ENCODE measurements around the gene UNC5CL. TPM values are rescaled to one million over a fixed set of nuclear protein-coding genes. Genes with fewer than 3 reads are reported as not detected.

UNC5CL gene
- total and polyA plus RNA-seq, 2 of the 8 experiments (the other 6 are each of a cell fraction or from before 2014, with no cell fraction given) = 1.3 to 1.7 TPM

GRCh38 chr6:40986921-40987819 is 51.9 kb downstream of the UNC5CL start:
- WGBS, 2 experiments (ENCODE audit: extremely low coverage in 1 of 2, insufficient coverage in 1 of 2, insufficient read length in 1 of 2, insufficient replicate concordance in 2 of 2, low coverage in 1 of 2, low lambda C conversion rate in 2 of 2, missing lambda C conversion rate in 1 of 2) = 91% methylated on average over 8 of the region's 8 CpGs; no CpG with 5 or more reads in 1 of the 2 experiments
- no peak overlapping the region for H2AK5ac ChIP-seq (ENCODE audit: low read depth, low read length)
- H3K23me2 ChIP-seq (ENCODE audit: low read depth, low read length) = no peaks in the 10 kb centered on the region
- no peak overlapping the region for H2AFZ ChIP-seq (ENCODE audit: low read length)
- H3K9ac ChIP-seq (replicated peaks in 1 of 4; ENCODE audit: extremely low read depth in 1 of 4, low read depth in 3 of 4, low read length in 3 of 4) = no peak overlapping the region
- no peak overlapping the region for H3K56ac ChIP-seq (replicated peaks; ENCODE audit: insufficient read length, low read depth, low read length)
- no peaks in the 10 kb centered on the region for H3K9me3 ChIP-seq (ENCODE audit: insufficient read depth in 2 of 2, low read depth in 1 of 2, low read length in 1 of 2)
- no peak overlapping the region for H2BK5ac ChIP-seq (ENCODE audit: low read depth, low read length)
- H3K4me1 ChIP-seq (replicated peaks in 1 of 4; ENCODE audit: control insufficient read depth in 3 of 4, insufficient read depth in 4 of 4, low read length in 3 of 4) = peaks cover 0 to 12% (median 3%) of the 10 kb centered on the region in 4 experiments; a peak in 5 of 7 replicates
- H2BK12ac ChIP-seq (ENCODE audit: low read depth, low read length) = no peak overlapping the region
- CTCF ChIA-PET (ENCODE audit: partially characterized antibody) = interaction anchor here (0.7 to 1.5 kb wide), 4 partner anchors 10 to 374 kb away, joined by 3 to 12 read pairs (median 4); no protein-coding TSS in a partner anchor
- peaks cover 0 to 2% (median 0%) of the 10 kb centered on the region in 4 experiments; a peak in 2 of 7 replicates for H3K27me3 ChIP-seq (replicated peaks in 1 of 4; ENCODE audit: control insufficient read depth in 3 of 4, extremely low read depth in 1 of 4, insufficient read depth in 3 of 4, low read length in 3 of 4)
- H3K36me3 ChIP-seq (ENCODE audit: control insufficient read depth in 2 of 4, insufficient read depth in 4 of 4, low read length in 3 of 4) = no peaks in the 10 kb centered on the region
- no peak overlapping the region for H3K4me2 ChIP-seq (ENCODE audit: insufficient read depth in 1 of 2, low read depth in 2 of 2, low read length in 2 of 2)
- no peak for TF ChIP-seq POLR2AphosphoS5 (IDR thresholded peaks at IDR 0.05; ENCODE audit: low read depth, low read length)
- no peak for TF ChIP-seq KDM4A (IDR thresholded peaks at IDR 0.05; ENCODE audit: low read depth, low read length, severe bottlenecking)
- TF ChIP-seq SRF (IDR thresholded peaks at IDR 0.05; ENCODE audit: low read depth, low read length) = no peak
- no peak for TF ChIP-seq CBX8 (IDR thresholded peaks at IDR 0.05; ENCODE audit: borderline replicate concordance, low read depth, low read length)
- no peak overlapping the region for H3K27ac ChIP-seq (ENCODE audit: low read depth, low read length)
- POLR2A ChIA-PET (ENCODE audit: partially characterized antibody) = interaction anchor here (1.2 kb wide), 1 partner anchor 11 kb away, joined by 7 read pairs; no protein-coding TSS in a partner anchor
- H3K79me1 ChIP-seq (ENCODE audit: low read depth, low read length) = no peaks in the 10 kb centered on the region
- H3K4ac ChIP-seq (replicated peaks; ENCODE audit: insufficient read length, low read depth, low read length) = no peak overlapping the region
- no peak overlapping the region for H4K91ac ChIP-seq (replicated peaks; ENCODE audit: insufficient read length, low read length)
- DNase-seq (ENCODE audit: low read depth in 1 of 2, low spot score in 2 of 2) (no peak), FAIRE-seq (no peak)
- H3K18ac ChIP-seq (ENCODE audit: extremely low read depth, low read length) = no peak overlapping the region
- no peaks in the 10 kb centered on the region for H3K79me2 ChIP-seq (ENCODE audit: control insufficient read depth in 1 of 2, insufficient read depth in 2 of 2, low read length in 2 of 2)
- no peak overlapping the region for H3K23ac ChIP-seq (ENCODE audit: insufficient read length)
- H3K4me3 ChIP-seq (ENCODE audit: extremely low read depth in 1 of 4, insufficient read depth in 2 of 4, low read depth in 3 of 4, low read length in 4 of 4) = no peak overlapping the region
- no peak overlapping the region for H4K5ac ChIP-seq (ENCODE audit: insufficient read length, low read depth, low read length)
- H2BK15ac ChIP-seq (ENCODE audit: low read length) = no peak overlapping the region
- no peak overlapping the region for H2BK20ac ChIP-seq (ENCODE audit: low read length)
- no peaks in the 10 kb centered on the region for H4K20me1 ChIP-seq (replicated peaks in 1 of 2; ENCODE audit: control insufficient read depth in 1 of 2, insufficient read depth in 2 of 2, low read length in 2 of 2)
- no peak overlapping the region for H4K8ac ChIP-seq (ENCODE audit: extremely low read depth, insufficient read depth, low read length)
- H2BK120ac ChIP-seq (replicated peaks; ENCODE audit: low read depth, low read length) = no peak overlapping the region
- no peak overlapping the region for H3K14ac ChIP-seq (ENCODE audit: insufficient read length)

Data from H1 (cell line).